Nephron progenitor cell (in vitro differentiated cells): ENCODE results near the gene TSPOAP1.

Experiments used
- DNase-seq: peaks from one replicate; pipeline ENCODE4 v3.0.0; 2021
- H3K27ac Mint-ChIP-seq: 2 replicates; pipeline ENCODE4 v1.8.0; 2021; ENCODE audit warnings: mild to moderate bottlenecking, moderate library complexity, mixed read lengths
- H3K27me3 Mint-ChIP-seq: 2 replicates; pipeline ENCODE4 v1.8.0; 2021; ENCODE audit warnings: mild to moderate bottlenecking, low read depth, mixed read lengths; ENCODE audit not compliant: poor library complexity
- H3K36me3 Mint-ChIP-seq: 2 replicates; pipeline ENCODE4 v1.8.0; 2021; ENCODE audit warnings: low read depth, mixed read lengths
- H3K4me1 Mint-ChIP-seq: 2 replicates; pipeline ENCODE4 v1.8.0; 2021; ENCODE audit warnings: mixed read lengths
- H3K4me3 Mint-ChIP-seq: 2 replicates; pipeline ENCODE4 v1.8.0; 2021; ENCODE audit warnings: mild to moderate bottlenecking, moderate library complexity, mixed read lengths
- H3K9me3 Mint-ChIP-seq: 2 replicates; pipeline ENCODE4 v1.8.0; 2021; ENCODE audit warnings: mild to moderate bottlenecking, moderate library complexity, mixed read lengths
- TF ChIP-seq, protein P1 (sequence below): fragments of 200-600 bp; sonication (generic); IDR thresholded peaks from 2 replicates; pipeline ENCODE4 v1.5.0; 2021; ENCODE audit warnings: antibody characterized with exemption

Gene TSPOAP1

DNA sequence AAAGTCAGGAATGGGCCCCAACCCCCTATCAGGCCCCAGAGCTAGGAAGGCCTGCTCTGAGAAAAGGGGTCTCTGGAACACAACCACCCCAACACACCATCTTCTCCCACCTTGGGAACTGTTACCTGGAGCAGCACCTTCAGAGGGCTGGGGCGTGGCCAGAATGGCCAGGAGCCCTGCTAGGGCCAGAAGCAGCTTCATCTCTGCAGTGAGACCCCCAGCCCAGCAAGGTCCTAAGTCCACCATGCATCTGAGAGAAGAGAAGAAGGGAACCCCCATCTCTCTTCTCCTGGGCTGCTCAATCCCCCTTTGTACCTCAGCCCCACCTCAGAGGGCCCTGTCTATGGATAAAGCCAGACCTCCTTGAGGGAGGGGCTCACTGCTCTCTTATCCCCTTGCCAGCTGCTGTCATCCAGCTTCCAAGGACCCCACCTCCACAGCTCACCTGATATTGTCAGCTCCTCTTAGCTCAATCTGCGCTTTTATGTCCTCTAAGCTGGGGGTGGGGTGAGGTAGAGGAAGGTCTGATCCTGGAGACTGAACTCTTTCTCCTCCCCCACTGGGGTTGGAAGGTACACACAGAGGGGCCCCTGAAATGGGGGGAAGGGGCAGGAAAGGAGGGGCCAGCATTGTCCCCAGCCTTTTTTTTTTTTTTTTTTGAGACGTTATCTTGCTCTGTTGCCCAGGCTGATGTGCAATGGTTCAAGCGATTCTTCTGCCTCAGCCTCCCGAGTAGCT is 47.9 kb downstream of the TSPOAP1 start, which contains the start of gene MPO:
MPO (minus strand) TSS at position 456 of the 738 bp plus-strand sequence; CDS start at position 279, 177 bp downstream.
- H3K4me1 Mint-ChIP-seq: peaks cover 5% of the 10 kb centered on the region
- no peak within 1 kb of the TSS for H3K4me3 Mint-ChIP-seq
- no peaks in the 10 kb centered on the region for H3K36me3 Mint-ChIP-seq
- peaks cover 36% of the 10 kb centered on the region for H3K27me3 Mint-ChIP-seq
- DNase-seq: no peak
- no peaks in the 10 kb centered on the region for H3K9me3 Mint-ChIP-seq
- no peak within 1 kb of the TSS for H3K27ac Mint-ChIP-seq
- TF ChIP-seq, protein P1, sequence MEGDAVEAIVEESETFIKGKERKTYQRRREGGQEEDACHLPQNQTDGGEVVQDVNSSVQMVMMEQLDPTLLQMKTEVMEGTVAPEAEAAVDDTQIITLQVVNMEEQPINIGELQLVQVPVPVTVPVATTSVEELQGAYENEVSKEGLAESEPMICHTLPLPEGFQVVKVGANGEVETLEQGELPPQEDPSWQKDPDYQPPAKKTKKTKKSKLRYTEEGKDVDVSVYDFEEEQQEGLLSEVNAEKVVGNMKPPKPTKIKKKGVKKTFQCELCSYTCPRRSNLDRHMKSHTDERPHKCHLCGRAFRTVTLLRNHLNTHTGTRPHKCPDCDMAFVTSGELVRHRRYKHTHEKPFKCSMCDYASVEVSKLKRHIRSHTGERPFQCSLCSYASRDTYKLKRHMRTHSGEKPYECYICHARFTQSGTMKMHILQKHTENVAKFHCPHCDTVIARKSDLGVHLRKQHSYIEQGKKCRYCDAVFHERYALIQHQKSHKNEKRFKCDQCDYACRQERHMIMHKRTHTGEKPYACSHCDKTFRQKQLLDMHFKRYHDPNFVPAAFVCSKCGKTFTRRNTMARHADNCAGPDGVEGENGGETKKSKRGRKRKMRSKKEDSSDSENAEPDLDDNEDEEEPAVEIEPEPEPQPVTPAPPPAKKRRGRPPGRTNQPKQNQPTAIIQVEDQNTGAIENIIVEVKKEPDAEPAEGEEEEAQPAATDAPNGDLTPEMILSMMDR: no peak

DNA sequence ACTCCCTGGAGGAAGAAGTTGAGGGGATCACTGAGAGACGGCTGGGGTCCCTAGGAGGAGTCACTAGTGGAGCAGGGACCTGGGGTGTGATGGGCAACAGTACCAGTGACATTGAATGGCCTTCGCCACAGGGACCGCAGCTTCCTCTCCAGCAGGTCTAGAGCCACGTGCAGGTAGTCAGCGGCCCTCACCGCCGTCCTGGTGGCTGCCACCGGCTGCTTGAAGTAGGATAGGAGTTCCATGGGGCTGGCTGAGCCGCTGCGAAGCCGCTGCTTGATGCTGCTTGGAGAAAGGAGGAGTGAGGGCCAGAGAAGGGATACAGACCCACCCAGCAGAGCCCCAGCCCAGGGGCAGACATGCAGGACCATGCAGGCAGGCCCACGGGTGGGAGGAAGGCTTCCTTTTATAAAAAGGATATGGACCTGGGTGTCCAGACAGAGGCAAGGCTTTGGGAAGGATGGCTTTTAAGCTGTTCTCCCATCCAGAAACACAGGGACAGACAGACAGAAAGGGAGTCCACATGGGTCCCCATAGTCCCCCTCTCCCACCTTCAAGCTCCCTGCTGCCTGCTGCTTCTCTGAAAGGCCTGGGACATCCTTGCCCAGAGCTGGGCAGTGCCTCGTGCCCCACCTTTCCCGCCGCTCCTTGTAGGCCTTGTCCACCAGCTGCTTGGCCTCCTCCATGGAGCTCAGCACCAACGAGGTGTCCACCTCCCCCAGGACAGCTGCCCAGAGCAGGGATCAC is 48.7 kb downstream of the TSPOAP1 start:
- DNase-seq: no peak
- Mint-ChIP-seq H3K4me1 (peaks cover 5% of the 10 kb centered on the region), H3K9me3 (no peaks in the 10 kb centered on the region), H3K27me3 (peaks cover 31% of the 10 kb centered on the region), H3K36me3 (no peaks in the 10 kb centered on the region), H3K27ac (no peak overlapping the region), H3K4me3 (no peak overlapping the region)
- TF ChIP-seq, protein P1: no peak

DNA sequence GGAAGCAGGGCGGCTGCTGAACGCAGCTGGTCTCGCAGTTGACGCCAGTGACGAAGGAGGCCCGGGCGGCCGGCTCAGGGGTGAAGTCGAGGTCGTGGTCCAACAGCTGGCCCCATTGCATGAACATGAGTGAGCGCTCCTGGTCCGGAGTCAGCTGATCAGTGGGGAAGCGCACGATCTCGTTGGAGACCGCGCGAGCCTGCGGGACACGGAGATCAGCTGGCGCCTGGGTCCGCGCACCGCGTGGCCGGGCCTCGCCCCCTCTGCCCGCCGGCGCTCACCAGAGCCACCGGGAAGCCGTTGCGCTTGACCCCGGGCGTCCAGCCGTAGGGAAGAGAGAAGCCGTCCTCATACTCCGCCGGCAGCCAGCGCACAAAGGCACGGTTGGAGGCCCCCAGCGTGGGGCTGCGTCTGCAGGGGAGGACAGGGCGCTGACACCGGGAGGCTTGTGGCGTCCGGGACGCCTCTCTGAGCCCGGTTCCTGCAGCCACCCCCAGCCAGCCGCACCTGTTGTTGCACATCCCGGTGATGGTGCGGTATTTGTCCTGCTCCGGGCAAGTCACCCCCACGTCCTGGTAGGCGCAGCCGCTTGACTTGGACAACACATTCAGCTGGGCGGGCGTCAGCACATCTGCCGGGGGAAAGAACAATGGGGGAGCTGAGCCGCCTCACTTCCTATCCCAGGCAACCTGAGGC is 49.4 kb downstream of the TSPOAP1 start:
- H3K9me3 Mint-ChIP-seq: no peaks in the 10 kb centered on the region
- no peaks in the 10 kb centered on the region for H3K36me3 Mint-ChIP-seq
- H3K27ac Mint-ChIP-seq: no peak overlapping the region
- H3K4me1 Mint-ChIP-seq: peaks cover 5% of the 10 kb centered on the region
- H3K4me3 Mint-ChIP-seq: no peak overlapping the region
- H3K27me3 Mint-ChIP-seq: peaks cover 27% of the 10 kb centered on the region
- TF ChIP-seq, protein P1: no peak
- DNase-seq: no peak

DNA sequence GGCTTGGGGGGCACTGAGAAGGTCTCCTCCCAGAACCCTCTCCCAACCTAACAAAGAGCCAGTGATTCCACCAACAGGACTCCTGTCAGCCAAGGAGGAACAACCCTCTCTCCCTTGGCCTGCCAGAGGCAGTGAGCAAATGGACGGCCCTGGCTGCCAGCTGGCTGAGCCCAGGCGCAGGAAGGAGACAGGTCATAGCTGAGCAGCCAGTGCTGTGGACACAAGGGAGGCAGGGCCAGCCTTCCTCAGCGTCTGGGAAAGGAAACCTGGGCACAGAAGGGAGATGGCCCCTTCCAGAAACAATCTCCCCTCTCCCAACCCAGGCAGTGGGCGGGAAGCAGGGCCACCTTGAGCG is 50.0 kb downstream of the TSPOAP1 start:
- H3K4me1 Mint-ChIP-seq: peaks cover 5% of the 10 kb centered on the region
- no peak overlapping the region for H3K4me3 Mint-ChIP-seq
- peaks cover 25% of the 10 kb centered on the region for H3K27me3 Mint-ChIP-seq
- no peaks in the 10 kb centered on the region for H3K9me3 Mint-ChIP-seq
- H3K27ac Mint-ChIP-seq: no peak overlapping the region
- no peak for DNase-seq
- H3K36me3 Mint-ChIP-seq: no peaks in the 10 kb centered on the region
- TF ChIP-seq, protein P1: no peak

DNA sequence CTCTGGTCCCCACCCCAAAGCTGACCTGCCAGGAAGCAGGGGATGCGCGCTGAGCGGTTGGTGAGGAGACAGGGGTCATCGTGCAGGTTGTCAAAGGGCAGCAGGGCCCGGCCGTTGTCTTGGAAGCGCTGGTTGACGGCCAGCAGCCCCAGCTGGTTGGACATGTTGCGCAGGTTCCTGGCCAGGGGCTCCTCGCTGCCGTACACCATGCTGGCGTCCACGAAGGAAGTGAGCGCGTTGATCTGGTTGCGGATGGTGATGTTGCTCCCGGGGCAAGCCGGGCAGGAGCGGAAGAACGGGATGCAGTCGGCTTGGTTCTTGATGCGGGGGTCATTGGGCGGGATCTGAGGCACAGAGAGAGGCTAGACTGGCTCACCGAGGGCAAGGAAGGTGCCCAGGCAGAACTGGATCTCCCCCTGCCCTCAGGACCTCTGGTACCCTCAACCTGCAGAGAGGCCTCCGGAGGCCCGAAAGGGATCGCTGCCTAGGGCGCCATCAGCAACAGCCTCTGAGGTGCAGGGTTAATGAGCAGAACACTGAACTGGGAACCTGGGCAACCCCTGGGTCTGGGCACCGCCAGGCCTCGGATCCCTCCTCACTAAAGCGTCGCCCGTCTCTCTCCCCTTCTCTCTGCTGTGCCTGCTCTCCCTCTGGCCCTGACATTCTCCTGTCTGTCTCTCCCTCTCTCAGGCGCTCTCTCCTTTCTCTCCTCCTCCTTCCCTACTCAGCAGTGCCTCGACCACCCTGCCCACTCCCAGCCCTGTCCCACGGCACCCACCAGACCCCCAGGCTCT is 50.6 kb downstream of the TSPOAP1 start:
- DNase-seq: no peak
- Mint-ChIP-seq H3K36me3 (no peaks in the 10 kb centered on the region), H3K4me3 (no peak overlapping the region), H3K9me3 (no peaks in the 10 kb centered on the region), H3K4me1 (peaks cover 5% of the 10 kb centered on the region), H3K27me3 (peaks cover 25% of the 10 kb centered on the region), H3K27ac (no peak overlapping the region)
- TF ChIP-seq, protein P1: no peak
